ENCODE data around the gene RHBDL1. TPM values are rescaled to one million over a fixed set of nuclear protein-coding genes. Genes with fewer than 3 reads are reported as not detected.

The RHBDL1 gene
- total and polyA plus RNA-seq, 9 of the 15 experiments (the other 6 are each of a cell fraction or from before 2014, with no cell fraction given): 0.03 to 5.6 (median 1.3) TPM; not detected in 1

DNA sequence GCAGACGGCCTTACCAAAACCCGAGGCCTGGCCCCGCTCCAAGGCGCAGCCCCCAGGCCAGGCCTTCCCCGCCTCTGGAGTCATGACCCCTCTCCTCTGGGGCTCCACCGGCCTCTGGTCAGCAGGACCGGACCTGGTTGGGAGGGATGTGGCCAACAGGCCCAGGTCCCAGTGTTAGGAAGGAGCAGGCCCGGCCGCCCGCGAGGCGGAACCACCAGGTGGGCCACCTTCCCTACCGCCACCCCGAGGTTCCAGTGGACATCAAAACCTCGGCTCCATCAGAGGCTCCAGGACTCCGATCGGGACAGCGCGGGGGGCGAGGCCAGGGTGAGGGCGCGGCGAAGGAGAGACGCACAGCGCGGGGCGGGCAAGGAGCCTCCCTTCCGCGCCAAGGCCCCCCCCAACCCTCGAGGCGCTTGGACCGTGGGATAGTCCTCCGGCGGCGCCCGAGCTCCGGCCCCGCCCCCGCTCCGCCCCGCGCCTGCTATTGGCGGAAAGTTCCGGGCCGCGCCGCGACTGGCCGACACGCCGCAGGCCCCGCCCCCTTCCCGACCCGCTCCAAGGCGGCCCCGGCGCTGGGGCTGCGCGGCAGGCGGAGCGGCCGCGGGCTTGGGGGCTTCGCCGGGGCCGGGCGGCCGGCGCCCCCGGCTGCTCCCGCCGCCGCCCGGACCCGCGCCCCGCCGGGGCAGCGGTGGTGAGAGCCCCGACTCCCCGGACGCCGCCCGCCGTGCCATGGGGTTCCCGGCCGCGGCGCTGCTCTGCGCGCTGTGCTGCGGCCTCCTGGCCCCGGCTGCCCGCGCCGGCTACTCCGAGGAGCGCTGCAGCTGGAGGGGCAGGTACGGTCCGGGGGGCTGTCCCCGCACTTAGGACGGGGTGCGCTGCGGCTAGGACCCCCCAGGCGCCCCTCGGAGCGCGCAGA lies 39.3 kb downstream of the RHBDL1 start, which contains the start of gene METRN (continued):
- TF ChIP-seq IRF2 (CRISPR knock-in tag; IDR thresholded peaks at IDR 0.05) (no peak), POLR2G (IDR thresholded peaks at IDR 0.05; ENCODE audit: low read depth, low read length) (peak; percentile 71), ZNF311 (CRISPR knock-in tag; IDR thresholded peaks at IDR 0.05) (no peak), ZNF830 (CRISPR knock-in tag; IDR thresholded peaks at IDR 0.05) (no peak), CHD4 (IDR thresholded peaks at IDR 0.05; ENCODE audit: insufficient read depth, insufficient replicate concordance, low read depth, low read length, poor library complexity, severe bottlenecking) (no peak), HNRNPK (IDR thresholded peaks at IDR 0.05; ENCODE audit: low read depth, low read length, poor library complexity, severe bottlenecking) (no peak), RBM39 (optimal IDR thresholded peaks at IDR 0.05; ENCODE audit: low read depth, low read length) (no peak), KLF1 (tag; IDR thresholded peaks at IDR 0.05) (no peak), MED1 (CRISPR knock-in tag; IDR thresholded peaks at IDR 0.05; ENCODE audit: borderline replicate concordance) (no peak), CEBPB (tag; IDR thresholded peaks at IDR 0.05) (no peak)
- TF ChIP-seq, protein P1, sequence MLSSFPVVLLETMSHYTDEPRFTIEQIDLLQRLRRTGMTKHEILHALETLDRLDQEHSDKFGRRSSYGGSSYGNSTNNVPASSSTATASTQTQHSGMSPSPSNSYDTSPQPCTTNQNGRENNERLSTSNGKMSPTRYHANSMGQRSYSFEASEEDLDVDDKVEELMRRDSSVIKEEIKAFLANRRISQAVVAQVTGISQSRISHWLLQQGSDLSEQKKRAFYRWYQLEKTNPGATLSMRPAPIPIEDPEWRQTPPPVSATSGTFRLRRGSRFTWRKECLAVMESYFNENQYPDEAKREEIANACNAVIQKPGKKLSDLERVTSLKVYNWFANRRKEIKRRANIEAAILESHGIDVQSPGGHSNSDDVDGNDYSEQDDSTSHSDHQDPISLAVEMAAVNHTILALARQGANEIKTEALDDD (IDR thresholded peaks at IDR 0.05): no peak
- TF ChIP-seq, protein P2, sequence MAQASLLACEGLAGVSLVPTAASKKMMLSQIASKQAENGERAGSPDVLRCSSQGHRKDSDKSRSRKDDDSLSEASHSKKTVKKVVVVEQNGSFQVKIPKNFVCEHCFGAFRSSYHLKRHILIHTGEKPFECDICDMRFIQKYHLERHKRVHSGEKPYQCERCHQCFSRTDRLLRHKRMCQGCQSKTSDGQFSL (CRISPR knock-in tag; IDR thresholded peaks at IDR 0.05): peak; percentile 97
- TF ChIP-seq, protein P2 (tag; IDR thresholded peaks at IDR 0.05): peak in 1 of 2 experiments; percentile 93; a peak in 2 of 4 replicates
- TF ChIP-seq, protein P3, sequence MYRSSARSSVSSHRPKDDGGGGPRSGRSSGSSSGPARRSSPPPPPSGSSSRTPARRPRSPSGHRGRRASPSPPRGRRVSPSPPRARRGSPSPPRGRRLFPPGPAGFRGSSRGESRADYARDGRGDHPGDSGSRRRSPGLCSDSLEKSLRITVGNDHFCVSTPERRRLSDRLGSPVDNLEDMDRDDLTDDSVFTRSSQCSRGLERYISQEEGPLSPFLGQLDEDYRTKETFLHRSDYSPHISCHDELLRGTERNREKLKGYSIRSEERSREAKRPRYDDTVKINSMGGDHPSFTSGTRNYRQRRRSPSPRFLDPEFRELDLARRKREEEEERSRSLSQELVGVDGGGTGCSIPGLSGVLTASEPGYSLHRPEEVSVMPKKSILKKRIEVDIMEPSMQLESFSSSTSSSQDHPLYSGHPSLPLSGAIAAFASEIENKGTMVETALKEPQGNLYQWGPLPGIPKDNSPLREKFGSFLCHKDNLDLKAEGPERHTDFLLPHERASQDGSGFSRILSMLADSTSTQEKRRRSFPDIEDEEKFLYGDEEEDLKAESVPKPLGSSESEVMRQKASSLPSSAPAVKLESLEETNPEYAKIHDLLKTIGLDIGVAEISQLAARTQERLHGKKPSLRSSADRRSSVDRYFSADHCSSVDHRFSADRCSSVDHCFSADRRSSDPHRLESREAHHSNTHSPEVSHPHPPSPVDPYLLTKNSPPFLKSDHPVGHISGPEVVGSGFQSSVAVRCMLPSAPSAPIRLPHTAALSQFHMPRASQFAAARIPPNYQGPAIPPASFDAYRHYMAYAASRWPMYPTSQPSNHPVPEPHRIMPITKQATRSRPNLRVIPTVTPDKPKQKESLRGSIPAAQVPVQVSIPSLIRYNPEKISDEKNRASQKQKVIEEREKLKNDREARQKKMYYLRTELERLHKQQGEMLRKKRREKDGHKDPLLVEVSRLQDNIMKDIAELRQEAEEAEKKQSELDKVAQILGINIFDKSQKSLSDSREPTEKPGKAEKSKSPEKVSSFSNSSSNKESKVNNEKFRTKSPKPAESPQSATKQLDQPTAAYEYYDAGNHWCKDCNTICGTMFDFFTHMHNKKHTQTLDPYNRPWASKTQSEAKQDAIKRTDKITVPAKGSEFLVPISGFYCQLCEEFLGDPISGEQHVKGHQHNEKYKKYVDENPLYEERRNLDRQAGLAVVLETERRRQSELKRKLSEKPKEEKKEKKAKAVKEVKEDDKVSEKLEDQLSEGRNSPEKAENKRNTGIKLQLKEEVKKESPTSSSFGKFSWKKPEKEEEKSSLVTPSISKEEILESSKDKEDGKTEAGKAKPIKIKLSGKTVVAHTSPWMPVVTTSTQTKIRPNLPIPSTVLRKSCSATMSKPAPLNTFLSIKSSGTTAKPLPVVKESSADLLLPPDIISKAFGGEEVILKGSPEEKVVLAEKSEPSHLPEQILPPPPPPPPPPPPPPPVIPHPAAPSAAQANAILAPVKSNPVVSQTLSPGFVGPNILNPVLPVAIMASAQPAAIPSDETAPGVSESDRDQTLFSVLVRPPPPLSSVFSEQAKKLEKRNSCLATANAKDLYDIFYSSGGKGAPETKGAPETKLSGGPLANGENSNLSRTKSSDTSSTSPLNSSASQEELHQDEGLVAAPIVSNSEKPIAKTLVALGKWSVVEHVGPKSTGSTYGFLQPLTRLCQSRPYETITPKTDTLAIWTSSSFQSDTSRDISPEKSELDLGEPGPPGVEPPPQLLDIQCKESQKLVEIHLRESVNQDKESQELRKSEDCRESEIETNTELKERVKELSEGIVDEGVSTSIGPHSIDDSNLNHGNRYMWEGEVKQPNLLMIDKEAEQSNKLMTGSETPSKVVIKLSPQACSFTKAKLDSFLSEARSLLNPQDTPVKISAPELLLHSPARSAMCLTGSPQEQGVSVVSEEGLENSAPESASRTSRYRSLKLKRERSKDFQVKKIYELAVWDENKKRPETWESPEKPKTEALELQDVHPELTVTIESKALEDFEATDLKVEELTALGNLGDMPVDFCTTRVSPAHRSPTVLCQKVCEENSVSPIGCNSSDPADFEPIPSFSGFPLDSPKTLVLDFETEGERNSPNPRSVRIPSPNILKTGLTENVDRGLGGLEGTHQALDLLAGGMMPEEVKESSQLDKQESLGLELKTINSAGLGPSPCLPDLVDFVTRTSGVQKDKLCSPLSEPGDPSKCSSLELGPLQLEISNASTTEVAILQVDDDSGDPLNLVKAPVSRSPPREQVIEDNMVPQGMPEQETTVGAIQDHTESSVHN (IDR thresholded peaks at IDR 0.05; ENCODE audit: borderline replicate concordance in 1 of 2, low read depth in 1 of 2): no peak
- TF ChIP-seq, protein P4, sequence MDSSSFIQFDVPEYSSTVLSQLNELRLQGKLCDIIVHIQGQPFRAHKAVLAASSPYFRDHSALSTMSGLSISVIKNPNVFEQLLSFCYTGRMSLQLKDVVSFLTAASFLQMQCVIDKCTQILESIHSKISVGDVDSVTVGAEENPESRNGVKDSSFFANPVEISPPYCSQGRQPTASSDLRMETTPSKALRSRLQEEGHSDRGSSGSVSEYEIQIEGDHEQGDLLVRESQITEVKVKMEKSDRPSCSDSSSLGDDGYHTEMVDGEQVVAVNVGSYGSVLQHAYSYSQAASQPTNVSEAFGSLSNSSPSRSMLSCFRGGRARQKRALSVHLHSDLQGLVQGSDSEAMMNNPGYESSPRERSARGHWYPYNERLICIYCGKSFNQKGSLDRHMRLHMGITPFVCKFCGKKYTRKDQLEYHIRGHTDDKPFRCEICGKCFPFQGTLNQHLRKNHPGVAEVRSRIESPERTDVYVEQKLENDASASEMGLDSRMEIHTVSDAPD (CRISPR knock-in tag; IDR thresholded peaks at IDR 0.05): no peak

All from K562 (cell line).